HG03378 (cell line): Measurements from ENCODE around the gene CD244.
A peak's percentile ranks its signal among the peaks of the same experiment; 100 is the strongest.

Experiments used
- ATAC-seq: cut with Tn5 transposase; IDR thresholded peaks from one replicate; pipeline ENCODE4 v1.9.1; 2021; ENCODE audit warnings: mild to moderate bottlenecking, moderate library complexity; ENCODE audit not compliant: unreplicated experiment

CD244 gene

DNA sequence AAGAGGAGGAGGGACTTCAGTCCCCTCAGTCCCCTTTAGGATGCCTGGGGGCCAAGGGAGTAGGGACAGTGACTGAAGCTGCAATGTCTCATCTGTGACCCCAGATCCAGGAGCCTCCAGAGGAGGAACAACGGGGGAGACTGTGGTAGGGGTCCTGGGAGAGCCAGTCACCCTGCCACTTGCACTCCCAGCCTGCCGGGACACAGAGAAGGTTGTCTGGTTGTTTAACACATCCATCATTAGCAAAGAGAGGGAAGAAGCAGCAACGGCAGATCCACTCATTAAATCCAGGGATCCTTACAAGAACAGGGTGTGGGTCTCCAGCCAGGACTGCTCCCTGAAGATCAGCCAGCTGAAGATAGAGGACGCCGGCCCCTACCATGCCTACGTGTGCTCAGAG, 48.4 kb downstream of the CD244 start:
- ATAC-seq: no peak

DNA sequence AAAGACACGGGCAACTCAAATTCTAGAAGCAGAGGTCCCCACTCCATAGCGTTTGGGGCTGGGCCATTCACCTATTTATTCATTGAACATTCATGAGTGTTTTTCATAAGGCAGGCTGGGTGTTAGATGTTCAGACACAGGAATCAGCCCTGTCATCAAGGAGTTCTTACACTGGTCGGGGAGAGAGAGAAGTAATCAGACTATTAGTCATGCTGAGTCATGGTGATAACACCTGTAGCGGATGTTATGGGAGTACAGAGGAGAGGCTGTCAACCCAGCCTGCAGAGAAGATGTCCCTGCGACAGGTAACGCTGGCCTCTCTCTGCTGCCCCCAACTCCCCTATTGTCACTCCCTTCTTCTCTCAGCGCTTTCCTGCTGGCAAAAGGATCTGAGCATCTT, 49.5 kb downstream of the CD244 start:
- no peak for ATAC-seq

DNA sequence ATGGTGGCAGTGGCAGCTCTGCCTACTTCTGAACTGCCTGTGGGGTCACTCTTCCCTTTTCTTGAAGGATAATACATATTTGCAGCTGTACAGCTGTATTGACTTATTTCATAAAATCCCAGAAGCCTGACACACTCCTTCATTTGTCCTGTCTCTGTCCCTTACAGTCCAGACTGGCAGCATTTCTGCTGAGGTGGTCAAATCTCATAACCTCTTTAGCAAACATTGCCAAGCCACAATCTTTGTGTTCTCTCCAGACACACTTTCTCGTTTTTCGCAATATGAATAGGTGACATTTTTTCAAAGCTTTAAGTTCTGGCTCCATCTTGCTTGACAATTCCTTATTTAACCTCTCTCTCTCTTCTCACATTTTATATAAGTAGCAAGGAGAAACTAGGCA, 51.5 kb downstream of the CD244 start:
- no peak for ATAC-seq

DNA sequence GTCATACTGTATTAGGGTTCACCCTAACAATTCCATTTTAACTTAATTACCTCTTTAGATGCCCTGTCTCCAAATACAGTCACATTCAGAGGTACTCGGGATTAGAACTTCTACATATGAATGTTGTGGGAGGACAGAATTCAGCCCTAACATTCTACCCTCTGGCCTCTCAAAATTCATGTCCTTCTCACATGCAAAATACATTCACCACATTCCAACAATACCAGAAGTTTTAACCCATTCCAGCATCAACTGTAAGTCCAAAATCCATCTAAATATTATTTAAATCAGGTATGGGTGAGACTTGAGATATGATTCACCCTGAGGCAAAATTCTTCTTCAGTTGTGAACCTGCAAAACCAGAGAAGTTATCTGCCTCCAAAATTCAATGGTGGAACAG, 52.2 kb downstream of the CD244 start:
- no peak for ATAC-seq

DNA sequence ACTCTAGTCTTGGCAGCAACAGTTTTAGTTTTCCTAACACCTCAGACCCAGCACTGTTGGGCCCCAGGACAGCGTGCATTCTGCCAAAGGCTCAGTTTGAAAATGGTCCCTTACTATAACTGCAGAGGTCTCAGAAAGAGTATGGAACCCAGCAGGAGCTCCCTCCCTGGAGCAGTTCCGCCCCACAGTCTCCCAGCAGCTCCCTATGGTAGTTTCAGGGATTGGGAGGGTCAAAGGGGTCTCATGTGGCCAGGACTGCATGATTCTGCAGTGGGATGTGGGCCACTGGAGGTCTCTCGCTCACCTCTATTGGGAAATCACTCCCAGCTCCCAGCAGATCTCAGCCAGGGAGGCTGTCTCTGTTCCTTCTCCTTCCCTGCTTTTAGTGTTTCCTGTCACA, 54.4 kb downstream of the CD244 start:
- ATAC-seq: no peak

DNA sequence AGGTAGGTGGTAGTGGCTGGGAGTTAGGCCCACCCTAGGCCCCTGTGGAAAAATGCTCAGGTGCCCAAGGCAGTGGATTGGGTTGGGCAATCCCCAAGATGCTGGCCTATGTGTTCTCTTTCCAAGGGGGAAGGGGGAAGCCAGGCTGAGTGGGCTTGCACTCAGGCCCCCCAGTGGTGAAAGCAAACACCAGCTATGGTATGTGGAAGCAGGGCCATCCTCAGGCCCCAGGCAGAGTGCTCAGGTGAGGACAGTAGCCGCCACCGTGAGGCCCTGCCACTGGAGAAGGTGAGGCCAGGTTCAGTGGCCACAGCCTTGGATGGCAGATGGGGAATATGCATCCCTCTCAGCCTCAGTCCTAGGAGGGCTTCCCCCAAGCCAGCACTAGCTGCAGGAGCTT, 54.9 kb downstream of the CD244 start:
- no peak for ATAC-seq

DNA sequence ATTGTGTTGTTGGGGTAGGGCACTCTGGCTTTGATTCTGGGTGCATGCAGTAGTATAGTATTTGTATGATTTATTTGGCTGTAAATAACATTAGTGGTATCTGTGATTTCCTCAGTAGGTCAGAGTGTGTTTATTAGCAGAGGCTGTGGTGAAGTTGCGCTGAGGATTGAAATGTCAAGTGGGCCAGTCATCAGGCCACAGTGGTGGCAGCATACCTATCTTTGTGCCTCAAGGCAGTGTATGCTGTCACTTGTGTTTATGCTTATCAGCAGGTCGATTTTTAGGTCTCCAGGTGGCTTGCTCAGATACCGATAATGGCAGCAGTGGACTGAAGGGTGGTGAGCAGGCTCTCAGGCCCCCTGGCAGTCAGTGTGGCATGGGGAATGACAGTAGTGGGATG, 55.4 kb downstream of the CD244 start:
- ATAC-seq: no peak

DNA sequence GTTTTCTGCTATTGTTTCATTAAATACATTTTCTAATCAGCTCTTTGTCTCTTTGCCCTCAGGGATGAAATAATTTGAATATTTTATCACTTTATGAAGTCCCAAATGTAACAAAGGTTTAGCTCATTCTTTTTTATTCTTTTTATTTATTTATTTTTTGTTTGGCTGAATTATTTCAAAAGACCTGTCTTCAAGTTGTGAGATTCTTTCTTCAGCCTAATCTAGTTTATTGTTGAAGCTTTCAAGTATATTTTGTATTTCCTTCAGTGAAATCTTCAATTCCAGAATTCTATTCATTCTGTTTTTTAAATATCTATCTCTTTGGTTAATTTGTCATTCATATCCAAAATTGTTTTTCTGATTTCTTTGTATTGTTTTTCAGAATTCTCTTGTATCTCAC, 55.9 kb downstream of the CD244 start:
- ATAC-seq: no peak

DNA sequence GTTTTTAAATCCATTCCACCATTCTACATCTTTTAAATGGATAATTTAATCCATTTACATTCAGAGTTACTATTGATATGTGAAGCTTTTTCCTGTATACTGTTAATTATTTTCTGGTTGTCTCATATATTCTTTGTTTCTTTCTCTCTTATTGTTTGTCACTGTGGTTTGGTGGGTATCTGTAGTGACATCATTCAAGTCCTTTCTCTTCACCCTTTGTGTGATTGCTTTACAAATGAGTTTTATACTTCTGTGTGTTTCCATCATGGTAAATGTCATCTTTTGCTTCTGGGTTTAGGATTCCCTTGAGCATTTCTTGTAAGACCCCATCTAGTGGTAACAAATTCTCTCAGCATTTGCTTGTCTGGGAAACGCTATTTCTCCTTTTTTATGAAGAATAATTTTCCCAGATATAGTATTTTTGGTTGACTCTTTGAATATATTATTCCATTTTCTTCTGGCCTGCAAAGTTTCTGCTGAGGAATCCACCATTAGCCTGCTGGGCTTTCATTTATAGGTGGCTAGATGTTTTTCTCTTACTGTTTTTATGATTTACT, 56.5 kb downstream of the CD244 start:
- ATAC-seq: no peak

DNA sequence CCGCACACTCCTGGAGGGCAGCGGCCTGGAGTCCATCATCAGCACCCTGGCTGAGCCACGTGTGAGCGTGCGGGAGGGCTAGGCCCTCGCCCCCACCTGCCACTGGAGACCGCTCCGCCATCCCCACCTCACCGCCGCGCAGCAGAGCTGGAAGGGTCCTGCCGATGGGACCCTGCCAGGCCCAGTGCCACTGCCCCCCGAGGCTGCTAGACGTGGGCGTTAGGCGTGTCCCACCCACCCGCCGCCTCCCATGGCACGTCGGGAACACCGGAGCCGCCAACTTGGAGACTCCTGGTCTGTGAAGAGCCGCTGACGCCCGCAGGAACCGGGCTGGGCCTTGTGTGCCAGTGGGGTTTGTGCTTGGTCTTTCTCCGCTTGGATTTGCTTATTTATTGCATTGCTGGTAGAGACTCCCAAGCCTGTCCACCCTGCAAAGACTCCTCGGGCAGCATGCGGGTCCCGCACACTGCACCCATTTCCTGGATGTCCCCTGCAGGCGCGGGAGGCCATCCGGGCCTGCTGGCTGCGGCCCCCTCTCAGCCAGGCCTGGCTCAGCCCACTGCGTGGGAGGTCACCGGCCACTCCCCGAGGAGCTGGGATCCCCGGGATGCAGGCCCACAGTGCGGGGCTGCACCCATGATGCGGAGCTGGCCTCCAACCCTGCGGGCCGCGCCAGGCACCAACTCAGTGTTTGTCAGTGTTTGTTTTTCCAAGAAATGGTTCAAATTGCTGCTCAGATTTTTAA, 60.7 kb downstream of the CD244 start:
- no peak for ATAC-seq

DNA sequence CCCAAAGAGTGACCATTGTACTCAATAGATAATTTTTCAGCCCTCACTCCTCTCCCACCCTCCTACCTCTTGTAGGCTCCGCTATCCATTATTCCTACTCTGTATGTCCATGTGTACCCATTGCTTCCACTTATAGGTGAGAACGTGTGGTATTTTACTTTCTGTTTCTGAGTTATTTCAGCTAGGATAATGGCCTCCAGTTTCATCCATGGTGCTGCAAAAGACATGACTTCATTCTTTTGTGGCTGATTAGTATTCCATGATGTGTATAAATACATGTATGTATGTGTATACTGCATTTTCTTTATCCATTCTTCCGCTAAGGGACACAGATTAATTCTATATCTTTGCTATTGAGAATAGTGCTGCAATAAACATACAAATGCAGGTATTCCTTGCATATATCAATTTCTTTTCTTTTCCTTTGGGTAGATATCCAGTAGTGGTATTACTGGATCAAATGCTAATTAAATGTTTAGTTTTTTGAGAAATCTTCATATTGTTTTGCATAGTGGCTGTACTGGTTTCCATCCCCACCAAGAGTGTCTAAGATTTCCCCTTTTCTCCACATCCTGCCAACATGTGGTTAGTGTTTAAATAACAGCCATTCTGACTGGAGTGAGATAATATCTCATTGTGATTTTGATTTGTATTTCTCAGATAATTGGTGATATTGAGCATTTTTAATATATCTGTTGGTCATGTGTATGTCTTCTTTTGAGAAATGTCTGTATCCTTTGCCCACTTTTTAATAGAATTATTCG, 61.9 kb downstream of the CD244 start:
- no peak for ATAC-seq

DNA sequence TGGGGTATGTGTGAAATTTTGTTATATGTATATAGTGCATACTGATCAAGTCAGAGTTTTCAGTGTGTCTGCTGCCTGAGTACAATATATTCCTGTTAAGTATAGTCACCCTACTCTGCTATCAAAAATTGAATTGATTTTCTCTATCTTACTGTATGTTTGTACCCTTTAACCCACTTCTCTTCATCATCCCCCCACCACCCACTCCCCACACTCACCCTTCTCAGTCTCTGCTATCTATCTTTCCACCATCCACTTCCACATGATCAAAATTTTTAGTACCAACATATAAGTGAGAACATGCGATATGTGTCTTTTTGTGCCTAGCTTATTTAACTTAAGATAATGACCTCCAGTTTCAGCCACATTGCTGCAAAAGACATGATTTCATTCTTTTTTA, 62.5 kb downstream of the CD244 start:
- ATAC-seq: no peak

DNA sequence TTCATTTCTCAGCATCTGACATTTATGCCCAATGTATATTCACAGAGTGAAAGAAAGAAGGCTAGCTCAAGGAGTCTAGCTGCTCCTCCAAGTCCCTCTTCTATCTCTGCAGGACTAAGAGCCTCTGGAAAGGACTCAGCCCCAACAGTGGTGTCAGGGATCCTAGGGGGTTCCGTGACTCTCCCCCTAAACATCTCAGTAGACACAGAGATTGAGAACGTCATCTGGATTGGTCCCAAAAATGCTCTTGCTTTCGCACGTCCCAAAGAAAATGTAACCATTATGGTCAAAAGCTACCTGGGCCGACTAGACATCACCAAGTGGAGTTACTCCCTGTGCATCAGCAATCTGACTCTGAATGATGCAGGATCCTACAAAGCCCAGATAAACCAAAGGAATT, 63.0 kb downstream of the CD244 start:
- ATAC-seq: no peak

DNA sequence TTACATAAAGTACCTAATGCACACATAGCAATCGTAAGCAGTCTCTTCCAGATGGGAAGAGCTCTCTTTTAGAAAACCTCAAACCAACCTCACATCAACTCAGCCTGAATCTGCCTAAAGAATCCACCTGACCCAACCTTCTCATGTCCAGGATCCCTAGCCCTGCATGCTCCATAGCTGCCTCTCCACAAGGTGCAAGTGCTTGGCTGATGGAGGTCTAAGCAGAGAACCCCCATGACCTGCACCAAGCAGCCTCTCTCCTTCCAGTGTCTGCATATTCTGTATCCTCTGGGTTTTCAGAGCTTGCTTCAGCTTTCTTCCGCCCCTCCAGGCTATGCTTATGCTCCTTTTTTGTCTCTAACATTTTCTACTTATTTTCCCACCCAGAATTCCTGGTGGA, 64.2 kb downstream of the CD244 start:
- ATAC-seq: no peak

DNA sequence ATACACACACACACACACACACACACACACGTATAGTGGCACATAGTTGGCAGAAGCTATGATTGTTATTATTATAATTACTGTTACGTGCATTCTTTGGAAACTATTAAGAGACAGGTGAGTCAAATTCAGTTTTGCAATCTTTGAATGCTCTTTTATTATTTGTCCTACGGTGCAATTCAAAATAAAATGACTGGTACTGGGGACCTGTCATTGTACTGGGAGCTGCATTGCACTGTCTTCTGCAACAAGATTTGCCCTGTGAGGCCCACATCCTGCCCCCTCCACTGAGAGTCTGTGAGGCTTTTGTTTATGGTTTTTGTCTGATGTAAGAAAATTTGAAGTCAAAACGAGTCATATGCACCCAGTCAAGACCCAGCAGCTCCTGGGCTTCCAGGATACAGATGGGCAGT, 64.8 kb downstream of the CD244 start:
- ATAC-seq: no peak

DNA sequence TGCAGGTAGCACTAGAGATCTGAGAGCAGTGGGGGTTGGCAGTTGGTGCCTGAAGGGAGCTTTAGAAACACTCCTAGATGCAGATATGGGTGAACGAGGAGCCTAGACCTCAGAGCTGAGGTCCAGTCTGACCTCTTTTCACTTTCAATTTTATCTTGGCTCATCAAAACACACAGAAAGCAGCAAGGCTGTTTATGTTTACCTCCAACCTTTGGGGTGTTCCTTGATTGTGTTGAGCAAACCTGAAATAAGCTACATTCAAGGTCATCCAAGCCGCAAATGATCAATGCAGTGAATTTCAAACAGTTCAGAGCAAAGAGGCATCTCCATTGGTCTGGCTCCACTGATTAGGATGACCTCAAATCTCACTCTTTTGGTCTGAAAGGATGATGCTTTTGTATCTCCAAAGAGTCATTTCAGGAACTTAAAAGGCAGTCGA, 65.4 kb downstream of the CD244 start:
- no peak for ATAC-seq

DNA sequence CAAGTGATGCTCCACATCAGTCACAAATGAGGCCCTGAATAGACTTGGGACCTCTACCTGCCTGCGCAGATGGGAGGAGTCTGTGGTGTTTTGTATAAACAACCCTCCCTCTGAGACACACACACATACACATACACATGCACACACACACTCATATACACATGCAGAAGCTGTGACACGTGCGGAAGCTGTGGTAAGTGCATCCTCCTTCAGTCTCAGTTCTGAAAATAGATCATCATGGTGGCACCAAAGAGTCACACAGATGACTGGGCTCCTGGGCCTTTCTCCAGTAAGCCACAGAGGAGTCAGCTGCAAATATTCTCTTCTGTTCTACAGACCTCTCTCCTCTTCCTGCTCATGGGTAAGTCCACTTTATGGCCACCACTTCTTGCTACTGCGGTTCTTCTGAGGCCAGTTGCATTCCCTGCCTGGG, 66.7 kb downstream of the CD244 start, which contains the start of gene LY9:
Gene LY9, plus strand, starts transcription at position 224 of the 433 bp plus-strand sequence. Its CDS starts 14 bp downstream, at position 238.
- peak; percentile 77 for ATAC-seq

DNA sequence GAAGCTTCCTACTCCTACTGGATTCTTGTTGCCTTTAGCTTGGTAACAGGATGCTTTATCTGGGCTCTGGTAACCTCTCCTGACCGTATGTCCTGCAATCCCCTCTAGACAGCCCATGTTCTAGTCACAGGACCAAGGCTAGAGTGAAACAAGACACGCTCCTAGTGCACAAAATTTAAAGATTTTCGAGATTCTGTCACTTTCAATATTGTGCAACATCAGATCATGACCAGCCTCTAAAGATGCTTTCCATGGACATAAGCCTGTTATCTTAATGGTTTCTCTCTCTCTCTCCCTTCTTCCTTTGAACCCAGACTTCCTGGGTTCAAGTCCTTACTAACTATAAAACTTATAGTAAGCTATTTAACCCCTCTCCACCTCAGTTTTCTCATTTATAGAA, 68.3 kb downstream of the CD244 start:
- ATAC-seq: no peak

DNA sequence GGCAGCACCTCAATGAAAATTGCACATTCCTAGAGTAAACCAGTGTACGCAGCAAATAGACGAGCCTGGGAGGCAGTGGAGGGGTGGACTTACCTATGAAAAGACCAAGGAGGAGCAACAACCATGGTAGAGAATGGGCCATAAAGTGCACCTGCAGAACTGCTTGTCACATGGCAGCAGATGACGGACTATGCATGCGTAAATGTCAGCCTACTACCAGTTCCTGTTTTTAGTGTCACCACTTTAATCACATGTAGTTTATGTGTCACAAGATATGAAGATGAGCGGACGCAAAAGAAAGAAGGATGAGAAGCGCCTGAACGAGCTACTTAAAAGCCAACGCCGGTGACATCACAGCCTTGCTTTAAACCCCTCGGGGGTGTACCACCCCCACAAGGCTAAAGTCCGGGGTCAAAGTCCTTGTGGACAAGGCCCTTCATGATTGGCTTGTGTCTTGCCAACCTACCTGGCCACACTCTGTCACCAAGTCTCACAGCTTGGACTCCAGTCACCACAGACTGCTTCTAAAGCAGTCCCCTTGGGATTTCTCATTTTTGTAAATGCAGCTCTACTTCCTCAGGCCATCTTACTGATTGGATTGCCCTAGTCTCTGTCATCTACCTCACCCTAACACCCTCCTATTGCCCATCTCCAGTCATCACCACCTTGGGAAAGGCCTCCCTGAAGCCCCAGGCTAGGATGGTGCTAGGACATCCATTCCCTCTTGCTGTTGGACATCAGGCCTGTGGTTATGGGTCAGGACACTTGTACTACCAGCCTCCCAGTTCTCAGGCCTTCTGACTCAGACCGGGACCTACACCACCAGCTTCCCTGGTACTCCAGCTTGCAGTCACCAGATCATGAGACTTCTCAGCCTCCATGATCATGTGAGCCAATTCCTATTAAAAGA, 72.7 kb downstream of the CD244 start:
- peak; percentile 89 for ATAC-seq

DNA sequence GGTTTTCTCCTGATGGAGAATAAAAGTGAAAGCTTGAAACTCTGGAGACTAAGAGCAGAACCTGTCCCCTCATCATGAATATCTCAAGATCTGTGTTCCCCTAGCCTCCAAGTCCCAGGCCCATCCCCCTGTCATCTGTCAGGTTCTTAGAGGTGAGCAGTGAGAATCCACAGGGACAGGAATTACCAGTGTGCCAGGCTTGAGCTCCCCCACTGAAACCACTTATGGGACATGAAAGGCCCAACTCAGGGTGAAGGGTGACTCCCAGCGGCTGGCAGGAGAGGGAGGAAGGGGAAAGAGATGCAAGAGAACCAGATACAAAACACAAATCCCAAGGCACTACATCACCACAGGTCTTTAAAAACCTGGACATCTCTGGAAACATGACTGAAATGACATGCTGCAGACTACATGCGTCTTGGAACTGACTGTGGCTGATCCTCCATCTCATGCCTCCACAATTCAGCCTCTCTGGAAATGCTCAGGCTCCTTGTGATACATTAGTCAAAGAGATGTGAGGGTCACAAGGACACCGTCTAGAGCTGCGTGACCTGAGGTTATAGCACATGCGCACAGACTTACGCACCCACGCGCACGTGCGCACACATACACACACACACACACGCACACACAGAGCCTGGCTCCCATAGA, 73.5 kb downstream of the CD244 start:
- ATAC-seq: peak; percentile 7
